RWPE1 (cell line): ENCODE results near the gene ZFP42.
"Not testable (repeated sequence)": the region's sequence is repeated elsewhere in the genome, so short reads cannot be mapped to it uniquely, and the experiment has no call there.

Experiments used
- CTCF ChIA-PET: fragments of 350-600 bp; sonication (Branson Sonifier 250); formaldehyde crosslinking; extraction: SDS; loops from one replicate; lab custom pipeline; 2021; lab: Yijun Ruan, JAX
- POLR2A ChIA-PET: fragments of 400-600 bp; formaldehyde crosslinking; extraction: SDS; loops from one replicate; lab custom pipeline; 2020; ENCODE audit warnings: antibody characterized with exemption; ENCODE audit not compliant: low non-redundant PET; lab: Yijun Ruan, JAX
- DNase-seq: peaks from one replicate; pipeline ENCODE4 v3.0.0; 2012; ENCODE audit warnings: low spot score
- H3K27ac ChIP-seq: fragments of 450-650 bp; 2 replicates; pipeline ENCODE4 v1.5.1; 2017
- TF ChIP-seq, protein P1 (sequence below): fragments of 450-650 bp; conservative IDR thresholded peaks from 2 replicates; pipeline ENCODE4 v1.5.1; 2017; ENCODE audit warnings: low read depth, mild to moderate bottlenecking

Gene ZFP42

DNA sequence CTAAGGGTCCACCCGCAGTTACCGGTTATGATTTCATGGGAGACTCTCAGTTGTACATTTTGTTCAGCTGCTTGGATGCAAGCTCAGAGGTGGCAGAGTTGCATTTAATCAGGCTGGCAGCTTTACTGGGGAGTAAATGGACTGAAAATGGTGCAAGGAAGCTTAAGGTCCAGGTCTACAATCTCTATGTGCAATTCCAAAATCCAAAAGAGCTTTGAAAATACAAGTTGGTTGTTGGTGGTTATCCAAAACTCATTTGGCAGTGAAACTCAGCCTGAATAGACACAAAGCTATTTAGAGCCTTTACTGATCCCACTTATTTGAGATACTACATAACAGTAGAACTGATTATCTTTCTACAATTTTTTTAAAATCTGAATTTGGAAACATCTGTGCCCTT is 11.8 kb upstream of the ZFP42 start:
- TF ChIP-seq, protein P1, sequence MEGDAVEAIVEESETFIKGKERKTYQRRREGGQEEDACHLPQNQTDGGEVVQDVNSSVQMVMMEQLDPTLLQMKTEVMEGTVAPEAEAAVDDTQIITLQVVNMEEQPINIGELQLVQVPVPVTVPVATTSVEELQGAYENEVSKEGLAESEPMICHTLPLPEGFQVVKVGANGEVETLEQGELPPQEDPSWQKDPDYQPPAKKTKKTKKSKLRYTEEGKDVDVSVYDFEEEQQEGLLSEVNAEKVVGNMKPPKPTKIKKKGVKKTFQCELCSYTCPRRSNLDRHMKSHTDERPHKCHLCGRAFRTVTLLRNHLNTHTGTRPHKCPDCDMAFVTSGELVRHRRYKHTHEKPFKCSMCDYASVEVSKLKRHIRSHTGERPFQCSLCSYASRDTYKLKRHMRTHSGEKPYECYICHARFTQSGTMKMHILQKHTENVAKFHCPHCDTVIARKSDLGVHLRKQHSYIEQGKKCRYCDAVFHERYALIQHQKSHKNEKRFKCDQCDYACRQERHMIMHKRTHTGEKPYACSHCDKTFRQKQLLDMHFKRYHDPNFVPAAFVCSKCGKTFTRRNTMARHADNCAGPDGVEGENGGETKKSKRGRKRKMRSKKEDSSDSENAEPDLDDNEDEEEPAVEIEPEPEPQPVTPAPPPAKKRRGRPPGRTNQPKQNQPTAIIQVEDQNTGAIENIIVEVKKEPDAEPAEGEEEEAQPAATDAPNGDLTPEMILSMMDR: no peak
- no peak for DNase-seq
- ChIA-PET POLR2A (no interaction called here), CTCF (no interaction called here)
- no peak overlapping the region for H3K27ac ChIP-seq

DNA sequence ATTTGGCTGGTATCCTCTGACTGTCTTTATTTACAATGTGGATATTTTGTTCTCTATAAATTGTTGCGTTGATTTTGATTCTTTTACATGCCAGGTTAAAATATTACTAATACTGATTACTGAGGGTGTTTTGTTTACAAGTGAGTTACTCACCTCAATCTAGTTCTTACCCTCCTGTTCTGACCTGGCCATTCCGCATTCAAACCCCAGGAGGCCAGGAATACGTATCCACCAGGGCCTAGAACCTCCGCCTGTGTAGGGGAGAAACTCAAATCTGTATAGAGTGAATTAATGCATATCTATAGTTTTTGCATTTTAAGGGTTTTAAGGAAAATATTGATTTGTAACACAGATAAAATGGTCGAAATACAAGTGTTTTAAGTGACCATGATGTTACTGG is 2.6 kb upstream of the ZFP42 start:
- POLR2A ChIA-PET: no interaction called here

DNA sequence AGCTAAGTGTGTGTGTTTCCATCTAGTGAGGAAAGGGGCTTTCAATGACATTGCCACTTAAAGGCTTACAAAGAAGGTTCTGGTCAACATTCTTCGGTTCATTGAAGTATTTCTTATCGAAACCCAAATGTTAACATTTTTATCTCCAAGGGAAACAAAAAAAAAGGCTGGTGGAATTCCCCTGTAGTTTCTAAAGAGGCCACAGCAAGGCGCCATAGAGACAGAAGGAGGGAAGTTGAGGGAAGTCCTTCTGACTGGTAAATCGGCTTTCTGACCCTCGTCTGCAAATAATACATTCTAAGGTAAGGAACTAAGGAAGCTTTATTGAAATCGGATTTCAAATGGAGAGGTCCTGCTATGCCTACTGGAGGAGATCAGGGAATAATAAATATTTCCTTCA is 1.7 kb upstream of the ZFP42 start:
- TF ChIP-seq, protein P1: no peak
- CTCF ChIA-PET: interaction anchor here (0.6 to 0.9 kb wide), 8 partner anchors 30 to 1208 kb away, joined by 3 to 11 read pairs (median 3); no protein-coding TSS in a partner anchor
- H3K27ac ChIP-seq: no peak overlapping the region
- DNase-seq: no peak
- POLR2A ChIA-PET: no interaction called here

More for the DNA sequence above, 2.6 kb upstream of the ZFP42 start:
- no peak overlapping the region for H3K27ac ChIP-seq
- TF ChIP-seq, protein P1: no peak
- no peak for DNase-seq
- CTCF ChIA-PET: interaction anchor here (0.6 to 0.7 kb wide), 3 partner anchors 31 to 765 kb away, joined by 3 read pairs; no protein-coding TSS in a partner anchor

DNA sequence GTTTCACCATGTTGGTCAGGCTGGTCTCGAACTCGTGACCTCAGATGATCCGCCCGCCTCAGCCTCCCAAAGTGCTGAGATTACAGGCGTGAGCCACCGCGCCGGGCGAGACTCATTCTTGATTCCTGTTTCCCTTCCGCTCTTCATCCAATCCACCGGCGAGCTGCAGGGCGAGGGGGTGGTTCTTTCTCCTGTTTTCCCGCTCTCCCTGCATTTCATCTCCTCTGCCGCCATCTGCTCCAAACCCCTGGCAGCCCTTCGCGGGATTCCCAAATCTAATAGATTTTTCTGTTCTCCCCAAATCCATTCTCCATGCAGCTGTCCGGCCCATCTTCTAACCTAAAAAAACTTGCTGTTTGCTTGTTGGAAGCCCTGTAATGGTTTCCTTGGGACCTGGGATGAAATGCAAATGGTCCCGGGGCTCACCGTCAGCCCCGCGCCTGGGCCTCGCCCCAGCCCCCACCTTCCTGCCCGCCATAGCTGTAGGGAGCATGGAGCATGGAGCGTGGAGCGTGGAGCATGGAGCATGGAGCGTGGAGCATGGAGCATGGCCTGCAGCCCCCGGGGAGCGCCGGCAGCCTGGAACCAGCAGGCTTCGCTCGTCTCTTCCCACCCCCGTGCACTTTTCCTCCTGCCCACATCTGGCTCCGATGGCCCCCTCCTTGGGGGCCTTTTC is 1.1 kb downstream of the ZFP42 start:
- CTCF ChIA-PET: no interaction called here
- TF ChIP-seq, protein P1: no peak
- H3K27ac ChIP-seq: no peak overlapping the region
- no peak for DNase-seq
- POLR2A ChIA-PET: no interaction called here

DNA sequence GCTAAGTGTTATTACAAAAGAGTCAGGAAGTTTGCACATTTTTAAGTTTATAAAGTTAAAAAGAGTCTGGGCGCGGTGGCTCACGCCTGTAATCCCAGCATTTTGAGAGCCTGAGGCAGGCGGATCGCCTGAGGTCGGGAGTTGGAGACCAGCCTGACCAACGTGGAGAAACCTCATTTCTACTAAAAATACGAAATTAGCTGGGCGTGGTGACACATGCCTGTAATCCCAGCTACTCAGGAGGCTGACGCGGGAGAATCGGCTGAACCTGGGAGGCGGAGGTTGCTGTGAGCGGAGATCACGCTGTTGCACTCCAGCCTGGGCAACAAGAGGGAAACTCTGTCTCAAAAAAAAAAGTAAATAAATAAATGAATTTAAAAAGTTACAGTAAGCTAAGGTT is 2.4 kb downstream of the ZFP42 start:
- H3K27ac ChIP-seq, POLR2A ChIA-PET: not testable (repeated sequence)

DNA sequence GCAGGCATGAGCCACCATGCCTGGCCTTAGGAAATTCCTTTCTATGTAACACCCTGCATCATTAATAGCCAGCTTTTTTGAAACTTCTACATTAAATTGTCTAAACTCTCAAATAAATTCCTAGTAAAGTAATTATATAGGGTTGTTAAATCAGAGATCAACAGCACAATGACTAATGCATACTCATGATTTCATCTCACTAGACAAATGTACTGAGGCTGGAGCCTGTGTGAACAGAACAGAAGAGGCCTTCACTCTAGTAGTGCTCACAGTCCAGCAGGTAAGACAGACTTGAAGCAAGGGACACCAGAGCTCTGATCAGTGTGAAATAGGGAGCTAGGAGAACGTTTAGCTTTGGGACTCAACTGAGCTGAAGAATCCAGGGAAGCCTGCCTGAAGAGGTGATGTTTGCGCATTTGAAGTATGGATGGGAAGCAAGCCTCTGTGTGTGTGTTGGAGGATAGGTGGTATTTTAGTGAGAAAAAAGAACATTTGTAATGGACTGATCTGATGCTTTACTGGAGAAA is 3.9 kb downstream of the ZFP42 start:
- TF ChIP-seq, protein P1: no peak
- DNase-seq: peak; percentile 28
- no peak overlapping the region for H3K27ac ChIP-seq
- CTCF ChIA-PET: interaction anchor here (0.5 kb wide), 1 partner anchor 39 kb away, joined by 6 read pairs; no protein-coding TSS in a partner anchor
- POLR2A ChIA-PET: interaction anchor here (0.6 kb wide), 1 partner anchor 143 kb away, joined by 4 read pairs; no protein-coding TSS in a partner anchor

More for the DNA sequence above, 2.4 kb downstream of the ZFP42 start:
- CTCF ChIA-PET, DNase-seq: not testable (repeated sequence)

DNA sequence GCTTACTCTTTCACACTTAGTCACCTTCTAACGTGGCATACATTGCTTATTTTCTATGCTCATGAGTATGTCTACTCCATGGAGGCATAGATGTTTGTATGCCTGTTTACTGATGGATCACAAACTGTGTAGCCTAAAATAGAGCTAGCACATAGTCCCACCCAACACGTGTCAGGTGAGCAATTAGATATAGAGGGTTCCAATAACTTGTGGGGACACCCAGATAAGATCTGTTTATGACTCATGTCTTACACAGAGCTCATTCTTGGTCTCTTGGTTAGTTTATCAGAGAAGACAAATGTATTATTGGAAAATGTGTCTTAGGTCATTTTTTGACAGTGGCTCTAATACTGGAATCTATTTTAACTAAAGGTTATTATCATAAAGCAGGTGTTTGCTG is 6.8 kb downstream of the ZFP42 start:
- peak overlapping the region; percentile 60; the same call in 1 of the 2 replicates for H3K27ac ChIP-seq
- CTCF ChIA-PET: no interaction called here
- TF ChIP-seq, protein P1: no peak
- DNase-seq: peak; percentile 27
- POLR2A ChIA-PET: no interaction called here
